Measurements from ENCODE around the gene EIF4ENIF1. TPM values are rescaled to one million over a fixed set of nuclear protein-coding genes. Genes with fewer than 3 reads are reported as not detected.

EIF4ENIF1 gene
- total RNA-seq, 1 experiment from 2014 or later, result 36.3 TPM

GRCh38 chr22:31538815-31539214 is 49.2 kb upstream of the EIF4ENIF1 start:
- no peak overlapping the region for H3K4me2 ChIP-seq (ENCODE audit: insufficient read depth, insufficient read length, low read length)
- peaks cover 0 to 3% (median 0%) of the 10 kb centered on the region in 3 experiments; a peak in 1 of 7 replicates for H3K36me3 Mint-ChIP-seq (ENCODE audit: insufficient read depth in 1 of 3, low read depth in 3 of 3)
- H3K27ac Mint-ChIP-seq, result no peak overlapping the region; a peak in 1 of 7 replicates

More at GRCh38 chr22:31538815-31539214, 49.2 kb upstream of the EIF4ENIF1 start:
- no peak overlapping the region for H2BK12ac ChIP-seq (ENCODE audit: insufficient read length, low read depth, low read length)
- no peaks in the 10 kb centered on the region for H4K20me1 ChIP-seq (ENCODE audit: control insufficient read depth, insufficient read depth, insufficient read length)
- H3K9ac ChIP-seq (ENCODE audit: extremely low read depth, insufficient read length, low read length), result no peak overlapping the region
- no peak overlapping the region for H2BK15ac ChIP-seq (ENCODE audit: low read depth, low read length)
- H3K23me2 ChIP-seq (ENCODE audit: insufficient read length, low read depth, low read length, poor library complexity, severe bottlenecking), result no peaks in the 10 kb centered on the region
- H3K27me3 Mint-ChIP-seq (ENCODE audit: low read depth), result no peaks in the 10 kb centered on the region
- H2AK5ac ChIP-seq (ENCODE audit: insufficient read length, low read length), result no peak overlapping the region
- no peak for TF ChIP-seq CTCF (conservative IDR thresholded peaks at IDR 0.05)
- WGBS (ENCODE audit: extremely low coverage, insufficient read length, low lambda C conversion rate), result no CpG with 5 or more reads among the region's 5 CpGs
- H3K79me2 ChIP-seq (ENCODE audit: insufficient read depth, low read length), result no peaks in the 10 kb centered on the region
- H3K9me3 Mint-ChIP-seq, result no peaks in the 10 kb centered on the region
- no peak overlapping the region for H3K4me3 Mint-ChIP-seq
- no peaks in the 10 kb centered on the region for H3K27me3 ChIP-seq (ENCODE audit: insufficient read depth, low read length)
- H3K4me1 Mint-ChIP-seq, result no peaks in the 10 kb centered on the region
- H3K4ac ChIP-seq (ENCODE audit: low read depth, low read length), result no peak overlapping the region
- H3K27ac ChIP-seq (ENCODE audit: insufficient read length, low read depth, low read length), result no peak overlapping the region
- no peak for DNase-seq
- no peak overlapping the region for H2BK120ac ChIP-seq (ENCODE audit: low read depth, low read length, poor library complexity, severe bottlenecking)
- no peak overlapping the region for H3K18ac ChIP-seq (ENCODE audit: insufficient read length, low read depth, low read length)
- no peak overlapping the region for H3K23ac ChIP-seq (ENCODE audit: insufficient read length, low read depth, low read length)
- no peak overlapping the region for H2AFZ ChIP-seq (ENCODE audit: low read length)
- no peak overlapping the region for H4K5ac ChIP-seq (ENCODE audit: insufficient read length, low read depth, low read length)
- no peak overlapping the region for H4K91ac ChIP-seq (ENCODE audit: insufficient read length, low read depth, low read length)
- H3T11ph ChIP-seq (ENCODE audit: low read length), result no peak overlapping the region
- H3K14ac ChIP-seq (ENCODE audit: insufficient read depth, low read length), result no peak overlapping the region
- no peak overlapping the region for H2BK20ac ChIP-seq (ENCODE audit: low read depth, low read length, poor library complexity, severe bottlenecking)
- H3K9me3 ChIP-seq (ENCODE audit: control insufficient read depth, low read depth, low read length), result no peaks in the 10 kb centered on the region
- H3K56ac ChIP-seq (ENCODE audit: insufficient read length, low read depth, low read length), result no peak overlapping the region
- H3K79me1 ChIP-seq (ENCODE audit: insufficient read depth, low read depth, low read length, poor library complexity, severe bottlenecking), result no peaks in the 10 kb centered on the region
- H4K8ac ChIP-seq (replicated peaks; ENCODE audit: insufficient read length, low read depth, low read length), result no peak overlapping the region
- H3K4me1 ChIP-seq (ENCODE audit: insufficient read depth, low read length), result no peaks in the 10 kb centered on the region
- H2BK5ac ChIP-seq (ENCODE audit: insufficient read length, low read length), result no peak overlapping the region

Measured in H9 (cell line).